Adrenal gland (tissue), 12 donors: ENCODE results near the gene PARP8. TPM values are rescaled to one million over a fixed set of nuclear protein-coding genes. Genes with fewer than 3 reads are reported as not detected.
"Not testable (repeated sequence)": the region's sequence is repeated elsewhere in the genome, so short reads cannot be mapped to it uniquely, and the experiment has no call there.

Experiments used
- DNase-seq, 7 donors: peaks; one replicate each; pipeline ENCODE4 v3.0.0-alpha.2; 2019 to 2020
- H3K27ac ChIP-seq, 5 donors: fragments of 200-600 bp; sonication (generic) in 4 of 5; 1 replicate in 3 of 5; 2 replicates in 2 of 5; pipeline versions ENCODE4 v1.5.1 to v1.8.0; 2016 to 2020; ENCODE audit warnings: mild to moderate bottlenecking in 1 of 5
- H3K27me3 ChIP-seq: fragments of 200-600 bp; 2 replicates; pipeline ENCODE4 v1.8.0; 2021
- H3K36me3 ChIP-seq, 2 donors: fragments of 200-600 bp; replicated peaks in 1 of 2; 1 replicate in 1 of 2; 2 replicates in 1 of 2; pipeline versions ENCODE4 v1.5.1 to v1.8.0; 2018 to 2022
- H3K4me1 ChIP-seq, 2 donors: fragments of 200-600 bp; replicated peaks in 1 of 2; 1 replicate in 1 of 2; 2 replicates in 1 of 2; pipeline versions ENCODE4 v1.5.1 to v1.8.0; 2018 to 2021
- H3K4me3 ChIP-seq, 4 donors: fragments of 200-600 bp; sonication (generic) in 3 of 4; one replicate each; pipeline ENCODE4 v1.5.1; 2016 to 2018
- H3K9me3 ChIP-seq, 3 donors: fragments of 200-600 bp; sonication (generic) in 1 of 3; replicated peaks in 1 of 3; 1 replicate in 2 of 3; 2 replicates in 1 of 3; pipeline versions ENCODE4 v1.5.1 to v1.8.0; 2016 to 2021
- POLR2A ChIP-seq, 2 donors: fragments of 450-650 bp; IDR thresholded peaks; one replicate each; pipeline ENCODE4 v1.6.1; 2017; ENCODE audit warnings: antibody characterized with exemption in 2 of 2, mild to moderate bottlenecking in 2 of 2, moderate library complexity in 1 of 2
- WGBS, 4 donors: extraction: QIAGEN DNeasy Blood & Tissue Kit in 2 of 4; methylation state at CpG; one replicate each; pipeline versions ENCODE4 v1.1.5 to v1.1.7; 2013 to 2017; 5-methylcytosine and 5-hydroxymethylcytosine counted together
- intact Hi-C, 2 donors: fragments of 100-400 bp; cut with DNase I; formaldehyde crosslinking; loops; one replicate each; pipeline versions ENCODE4 v1.14.1 to v1.15.0; 2022 to 2023
- polyA plus RNA-seq, 3 donors: library from polyadenylated mRNA; stranded (reverse); fragments of 200-250 nt in 2 of 3; fragments of 350-450 nt in 1 of 3; fragmentation: Illumina TruSeq in 1 of 3; extraction: RNeasy Lipid Tissue Mini Kit (QIAGEN cat#74804) in 1 of 3; gene quantifications; one replicate each; pipeline ENCODE4 v1.2.3, GENCODE V29; 2013 to 2014
- total RNA-seq, 9 donors: library from RNA; depleted of rRNA in 4 of 9; stranded (reverse); fragments of >200 nt in 4 of 9; fragments of 120-200 nt in 1 of 9; fragmentation: NEBNext Ultra II Directional in 1 of 9; extraction: Animal tissue kit (Norgen Biotek cat#: 25700) in 1 of 9; gene quantifications; one replicate each; pipeline versions ENCODE4 v1.1.0 to v1.2.4, GENCODE V29; 2013 to 2023
- TF ChIP-seq, protein P1 (sequence below), 6 experiments: fragments of 450-650 bp in 4 of 6; fragments of 200-600 bp in 2 of 6; sonication (generic) in 1 of 6; IDR thresholded peaks; 1 replicate in 5 of 6; 2 replicates in 1 of 6; pipeline versions ENCODE4 v1.5.1 to v1.8.0; 2016 to 2021; ENCODE audit warnings: antibody characterized with exemption in 6 of 6, mild to moderate bottlenecking in 2 of 6, moderate library complexity in 1 of 6
- donor health status: healthy with polysubstance abuse.
- donor health status: Bipolar disorder and iron deficiency.
- donor health status: DM: yes; HTN: yes; CAD: no.
- donor health status: DM: no; HTN: no; CAD: no.
- donor health status: DM: no; HTN: no; CAD: no.
- donor health status: DM: yes; HTN: yes; CAD: no.

Gene PARP8
- total and polyA plus RNA-seq, 12 donors: 7.5 to 41.8 (median 24.0) TPM

- no peaks in the 10 kb centered on the region for H3K9me3 ChIP-seq
- peaks cover 0 to 28% of the 10 kb centered on the region in 2 donors for H3K4me1 ChIP-seq
- intact Hi-C loops: loop anchor here in 1 of 2 donors (10.0 kb wide), 1 partner anchor 78 kb away; no protein-coding TSS in a partner anchor
- DNase-seq: peak; percentile 52 to 70 (median 62)
- TF ChIP-seq, protein P1, sequence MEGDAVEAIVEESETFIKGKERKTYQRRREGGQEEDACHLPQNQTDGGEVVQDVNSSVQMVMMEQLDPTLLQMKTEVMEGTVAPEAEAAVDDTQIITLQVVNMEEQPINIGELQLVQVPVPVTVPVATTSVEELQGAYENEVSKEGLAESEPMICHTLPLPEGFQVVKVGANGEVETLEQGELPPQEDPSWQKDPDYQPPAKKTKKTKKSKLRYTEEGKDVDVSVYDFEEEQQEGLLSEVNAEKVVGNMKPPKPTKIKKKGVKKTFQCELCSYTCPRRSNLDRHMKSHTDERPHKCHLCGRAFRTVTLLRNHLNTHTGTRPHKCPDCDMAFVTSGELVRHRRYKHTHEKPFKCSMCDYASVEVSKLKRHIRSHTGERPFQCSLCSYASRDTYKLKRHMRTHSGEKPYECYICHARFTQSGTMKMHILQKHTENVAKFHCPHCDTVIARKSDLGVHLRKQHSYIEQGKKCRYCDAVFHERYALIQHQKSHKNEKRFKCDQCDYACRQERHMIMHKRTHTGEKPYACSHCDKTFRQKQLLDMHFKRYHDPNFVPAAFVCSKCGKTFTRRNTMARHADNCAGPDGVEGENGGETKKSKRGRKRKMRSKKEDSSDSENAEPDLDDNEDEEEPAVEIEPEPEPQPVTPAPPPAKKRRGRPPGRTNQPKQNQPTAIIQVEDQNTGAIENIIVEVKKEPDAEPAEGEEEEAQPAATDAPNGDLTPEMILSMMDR (IDR thresholded peaks at IDR 0.05): peak in 1 of 6 experiments; percentile 4
- peak in 1 of 2 donors; percentile 28 for TF ChIP-seq POLR2A (IDR thresholded peaks at IDR 0.05)
- 0% methylated on average over 14 to 46 of the region's 46 CpGs for WGBS, 4 donors
- no peaks in the 10 kb centered on the region for H3K27me3 ChIP-seq
- no peaks in the 10 kb centered on the region for H3K36me3 ChIP-seq
- H3K27ac ChIP-seq: peak overlapping the region; percentile 58 to 93 (median 87)
- peak overlapping the region; percentile 73 to 100 (median 88) for H3K4me3 ChIP-seq
Measured at GRCh38 chr5:50667023-50667652, 701 bp downstream of the PARP8 start.

DNA sequence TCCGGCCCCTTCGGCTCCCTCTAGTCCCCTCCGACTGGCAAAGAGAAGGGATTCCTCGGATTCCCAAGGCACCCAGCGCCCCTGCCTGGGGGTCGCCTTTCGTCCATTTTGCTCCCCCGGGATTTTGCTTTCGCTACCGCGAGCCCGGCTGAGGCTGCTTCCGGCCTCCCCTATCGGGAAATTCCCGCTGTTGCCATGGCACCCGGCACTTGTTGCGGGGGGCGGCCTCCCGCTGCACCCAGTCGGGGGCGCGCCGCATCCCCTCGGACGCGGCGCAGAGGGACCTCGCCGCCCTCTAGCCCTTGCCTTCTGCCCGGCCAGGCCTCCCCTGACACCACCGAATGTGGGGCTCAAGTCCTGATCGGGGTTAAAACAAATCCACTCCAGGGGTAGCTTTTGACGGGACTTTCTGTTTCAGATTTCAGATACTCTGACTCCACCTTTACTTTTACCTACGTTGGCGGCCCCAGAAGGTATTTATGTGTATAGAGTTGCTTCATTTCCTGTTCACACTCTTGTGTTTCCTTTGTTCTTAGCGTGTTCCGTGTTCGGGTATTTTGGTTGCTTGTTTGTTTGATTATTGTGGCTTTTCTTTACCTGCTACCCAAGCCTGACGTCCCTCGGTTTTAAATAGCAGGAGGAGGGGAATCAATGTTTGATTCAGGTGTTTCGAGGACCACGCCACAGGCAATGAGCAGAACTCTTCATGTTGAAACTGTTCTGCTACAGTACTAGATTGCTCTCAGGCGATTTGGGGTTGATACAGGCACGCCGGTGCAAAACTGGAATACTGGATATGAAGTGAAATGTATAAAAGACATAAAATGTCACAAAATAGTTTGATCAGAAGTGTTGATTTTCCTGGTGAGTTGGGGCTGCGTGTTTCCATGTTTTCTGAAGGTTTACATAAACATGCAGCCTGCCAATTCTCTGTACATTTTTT lies 1.5 kb downstream of the PARP8 start:
- TF ChIP-seq POLR2A (IDR thresholded peaks at IDR 0.05): peak in 1 of 2 donors; percentile 16
- TF ChIP-seq, protein P1 (IDR thresholded peaks at IDR 0.05): no peak
- 1 to 2% (median 2%) methylated on average over 27 to 46 of the region's 46 CpGs for WGBS, 4 donors
- peaks cover 0 to 32% of the 10 kb centered on the region in 2 donors for H3K4me1 ChIP-seq
- H3K27me3 ChIP-seq: no peaks in the 10 kb centered on the region
- peak; percentile 55 to 72 (median 66) for DNase-seq
- H3K9me3 ChIP-seq: no peaks in the 10 kb centered on the region
- no peaks in the 10 kb centered on the region for H3K36me3 ChIP-seq
- H3K27ac ChIP-seq: peak overlapping the region; percentile 58 to 93 (median 87)
- intact Hi-C loops: loop anchor here in 1 of 2 donors (10.0 kb wide), 1 partner anchor 77 kb away; no protein-coding TSS in a partner anchor
- H3K4me3 ChIP-seq: peak overlapping the region; percentile 73 to 100 (median 88)

- DNase-seq, H3K27ac ChIP-seq, H3K27me3 ChIP-seq, H3K36me3 ChIP-seq, H3K9me3 ChIP-seq: not testable (repeated sequence)
- whole genome bisulfite sequencing, 4 donors: 6 to 31% (median 24%) methylated on average over 1 of the region's 1 CpG
- Histone ChIP-seq H3K4me3 (peak overlapping the region in 2 of 4 donors; percentile 83 to 100), H3K4me1 (peaks cover 0 to 34% of the 10 kb centered on the region in 2 donors)
- intact Hi-C loops: loop anchor here in 1 of 2 donors (10.0 kb wide), 1 partner anchor 76 kb away; no protein-coding TSS in a partner anchor
Measured at GRCh38 chr5:50668636-50669035, 2.2 kb downstream of the PARP8 start.

- Histone ChIP-seq H3K9me3 (no peaks in the 10 kb centered on the region), H3K4me3 (no peak overlapping the region), H3K4me1 (peaks cover 0 to 32% of the 10 kb centered on the region in 2 donors), H3K27me3 (no peaks in the 10 kb centered on the region), H3K36me3 (no peaks in the 10 kb centered on the region), H3K27ac (no peak overlapping the region)
- TF ChIP-seq, protein P1 (IDR thresholded peaks at IDR 0.05): no peak
- TF ChIP-seq POLR2A (IDR thresholded peaks at IDR 0.05): no peak
- intact Hi-C loops: no loop called here
- 77 to 85% (median 79%) methylated on average over 2 of the region's 2 CpGs for WGBS, 4 donors
- DNase-seq: no peak
Measured at GRCh38 chr5:50672663-50673062, 6.2 kb downstream of the PARP8 start.

GRCh38 chr5:50673444-50673843 lies 7.0 kb downstream of the PARP8 start:
- intact Hi-C loops: not testable (repeated sequence)

More at GRCh38 chr5:50673444-50673843, 7.0 kb downstream of the PARP8 start:
- not testable (repeated sequence) for H3K36me3 ChIP-seq, H3K9me3 ChIP-seq, H3K27ac ChIP-seq, DNase-seq, H3K4me3 ChIP-seq, H3K27me3 ChIP-seq
- WGBS, 4 donors: 81 to 90% (median 85%) methylated on average over 3 of the region's 3 CpGs
- peaks cover 0 to 33% of the 10 kb centered on the region in 2 donors for H3K4me1 ChIP-seq
